C4-2B (cell line): ENCODE data around the gene GATA2.

Experiments
- H3K27ac ChIP-seq: fragments of 450-650 bp; 2 replicates; pipeline ENCODE4 v1.5.1; 2017
- CTCF ChIP-seq: fragments of 450-650 bp; conservative IDR thresholded peaks from 2 replicates; pipeline ENCODE4 v1.5.1; 2017; ENCODE audit warnings: mild to moderate bottlenecking
- ZFX ChIP-seq: fragments of 450-650 bp; IDR thresholded peaks from 2 replicates; pipeline ENCODE4 v1.6.1; 2017

The GATA2 gene

GRCh38 chr3:128496019-128496601 lies 3.1 kb upstream of the GATA2 start:
- peak overlapping the region; percentile 78 for H3K27ac ChIP-seq
- TF ChIP-seq ZFX (no peak), CTCF (no peak)

GRCh38 chr3:128495435-128495970 lies 2.5 kb upstream of the GATA2 start:
- TF ChIP-seq CTCF = no peak
- peak; percentile 18; the same call in 1 of the 2 replicates for TF ChIP-seq ZFX
- peak overlapping the region; percentile 44 for H3K27ac ChIP-seq

GRCh38 chr3:128494367-128494650 lies 1.3 kb upstream of the GATA2 start:
- TF ChIP-seq ZFX (no peak), CTCF (no peak)
- H3K27ac ChIP-seq = peak overlapping the region; percentile 99

GRCh38 chr3:128493570-128494366 lies 767 bp upstream of the GATA2 start:
- H3K27ac ChIP-seq = peak overlapping the region; percentile 99
- no peak for TF ChIP-seq CTCF
- no peak for TF ChIP-seq ZFX

GRCh38 chr3:128491941-128492670 lies 895 bp downstream of the GATA2 start:
- TF ChIP-seq ZFX (no peak), CTCF (no peak)
- H3K27ac ChIP-seq = peak overlapping the region; percentile 99

GRCh38 chr3:128491691-128491940 lies 1.4 kb downstream of the GATA2 start:
- H3K27ac ChIP-seq = peak overlapping the region; percentile 99
- no peak for TF ChIP-seq ZFX
- TF ChIP-seq CTCF = no peak
